HEK293 (cell line): Measurements from ENCODE around the gene RNU7-1.

Experiments used
- ZNF138 ChIP-seq: fragments of 450-650 bp; formaldehyde crosslinking; IDR thresholded peaks from 2 replicates; pipeline ENCODE4 v1.5.1; 2016; ENCODE audit warnings: missing biosample characterization, missing genetic modification characterization, borderline replicate concordance
- ZNF623 ChIP-seq: fragments of 450-650 bp; formaldehyde crosslinking; IDR thresholded peaks from 2 replicates; pipeline ENCODE4 v1.5.1; 2016; ENCODE audit warnings: missing biosample characterization, missing genetic modification characterization
- TF ChIP-seq, protein P1 (sequence below): fragments of 450-650 bp; formaldehyde crosslinking; IDR thresholded peaks from 2 replicates; pipeline ENCODE4 v1.5.1; 2016; ENCODE audit warnings: missing biosample characterization, missing genetic modification characterization
- TF ChIP-seq, protein P2 (sequence below): fragments of 450-650 bp; formaldehyde crosslinking; conservative IDR thresholded peaks from 2 replicates; pipeline ENCODE4 v1.5.1; 2016; ENCODE audit warnings: low read depth, missing biosample characterization, missing genetic modification characterization

DNA sequence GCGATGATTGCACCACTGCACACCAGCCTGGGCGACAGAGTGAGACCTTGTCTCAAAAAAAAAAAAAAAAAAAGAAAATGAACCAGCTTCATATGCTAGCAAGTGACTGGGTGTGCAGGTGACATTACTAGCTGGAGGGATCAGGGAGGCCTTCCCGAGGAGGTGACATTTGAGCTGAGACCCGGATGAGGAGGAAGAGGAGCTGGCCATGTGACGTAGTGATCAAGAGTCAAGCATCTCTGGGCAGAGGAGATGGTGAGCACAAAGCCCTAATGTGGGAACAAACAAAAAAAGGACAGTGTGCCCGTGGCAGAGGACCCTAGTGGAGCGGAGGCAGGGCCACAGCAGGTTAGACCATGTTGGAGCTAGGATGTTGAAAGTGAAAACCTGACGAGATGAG, 4.0 kb downstream of the RNU7-1 start:
- TF ChIP-seq, protein P1, sequence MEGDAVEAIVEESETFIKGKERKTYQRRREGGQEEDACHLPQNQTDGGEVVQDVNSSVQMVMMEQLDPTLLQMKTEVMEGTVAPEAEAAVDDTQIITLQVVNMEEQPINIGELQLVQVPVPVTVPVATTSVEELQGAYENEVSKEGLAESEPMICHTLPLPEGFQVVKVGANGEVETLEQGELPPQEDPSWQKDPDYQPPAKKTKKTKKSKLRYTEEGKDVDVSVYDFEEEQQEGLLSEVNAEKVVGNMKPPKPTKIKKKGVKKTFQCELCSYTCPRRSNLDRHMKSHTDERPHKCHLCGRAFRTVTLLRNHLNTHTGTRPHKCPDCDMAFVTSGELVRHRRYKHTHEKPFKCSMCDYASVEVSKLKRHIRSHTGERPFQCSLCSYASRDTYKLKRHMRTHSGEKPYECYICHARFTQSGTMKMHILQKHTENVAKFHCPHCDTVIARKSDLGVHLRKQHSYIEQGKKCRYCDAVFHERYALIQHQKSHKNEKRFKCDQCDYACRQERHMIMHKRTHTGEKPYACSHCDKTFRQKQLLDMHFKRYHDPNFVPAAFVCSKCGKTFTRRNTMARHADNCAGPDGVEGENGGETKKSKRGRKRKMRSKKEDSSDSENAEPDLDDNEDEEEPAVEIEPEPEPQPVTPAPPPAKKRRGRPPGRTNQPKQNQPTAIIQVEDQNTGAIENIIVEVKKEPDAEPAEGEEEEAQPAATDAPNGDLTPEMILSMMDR (tag by site-specific recombination): no peak
- TF ChIP-seq, protein P2, sequence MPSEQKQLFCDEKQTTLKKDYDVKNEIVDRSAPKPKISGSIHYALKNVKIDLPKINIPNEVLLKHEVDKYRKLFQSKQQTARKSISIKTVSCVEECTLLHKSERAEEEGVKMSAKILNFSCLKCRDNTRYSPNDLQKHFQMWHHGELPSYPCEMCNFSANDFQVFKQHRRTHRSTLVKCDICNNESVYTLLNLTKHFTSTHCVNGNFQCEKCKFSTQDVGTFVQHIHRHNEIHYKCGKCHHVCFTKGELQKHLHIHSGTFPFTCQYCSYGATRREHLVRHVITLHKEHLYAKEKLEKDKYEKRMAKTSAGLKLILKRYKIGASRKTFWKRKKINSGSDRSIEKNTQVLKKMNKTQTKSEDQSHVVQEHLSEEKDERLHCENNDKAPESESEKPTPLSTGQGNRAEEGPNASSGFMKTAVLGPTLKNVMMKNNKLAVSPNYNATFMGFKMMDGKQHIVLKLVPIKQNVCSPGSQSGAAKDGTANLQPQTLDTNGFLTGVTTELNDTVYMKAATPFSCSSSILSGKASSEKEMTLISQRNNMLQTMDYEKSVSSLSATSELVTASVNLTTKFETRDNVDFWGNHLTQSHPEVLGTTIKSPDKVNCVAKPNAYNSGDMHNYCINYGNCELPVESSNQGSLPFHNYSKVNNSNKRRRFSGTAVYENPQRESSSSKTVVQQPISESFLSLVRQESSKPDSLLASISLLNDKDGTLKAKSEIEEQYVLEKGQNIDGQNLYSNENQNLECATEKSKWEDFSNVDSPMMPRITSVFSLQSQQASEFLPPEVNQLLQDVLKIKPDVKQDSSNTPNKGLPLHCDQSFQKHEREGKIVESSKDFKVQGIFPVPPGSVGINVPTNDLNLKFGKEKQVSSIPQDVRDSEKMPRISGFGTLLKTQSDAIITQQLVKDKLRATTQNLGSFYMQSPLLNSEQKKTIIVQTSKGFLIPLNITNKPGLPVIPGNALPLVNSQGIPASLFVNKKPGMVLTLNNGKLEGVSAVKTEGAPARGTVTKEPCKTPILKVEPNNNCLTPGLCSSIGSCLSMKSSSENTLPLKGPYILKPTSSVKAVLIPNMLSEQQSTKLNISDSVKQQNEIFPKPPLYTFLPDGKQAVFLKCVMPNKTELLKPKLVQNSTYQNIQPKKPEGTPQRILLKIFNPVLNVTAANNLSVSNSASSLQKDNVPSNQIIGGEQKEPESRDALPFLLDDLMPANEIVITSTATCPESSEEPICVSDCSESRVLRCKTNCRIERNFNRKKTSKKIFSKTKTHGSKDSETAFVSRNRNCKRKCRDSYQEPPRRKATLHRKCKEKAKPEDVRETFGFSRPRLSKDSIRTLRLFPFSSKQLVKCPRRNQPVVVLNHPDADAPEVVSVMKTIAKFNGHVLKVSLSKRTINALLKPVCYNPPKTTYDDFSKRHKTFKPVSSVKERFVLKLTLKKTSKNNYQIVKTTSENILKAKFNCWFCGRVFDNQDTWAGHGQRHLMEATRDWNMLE (tag by site-specific recombination): no peak
- TF ChIP-seq ZNF623: no peak
- TF ChIP-seq ZNF138 (tag by site-specific recombination): no peak
